IPS-18c (cell line): ENCODE data around the gene FAM227B.
"Not testable (repeated sequence)": the region's sequence is repeated elsewhere in the genome, so short reads cannot be mapped to it uniquely, and the experiment has no call there.

Experiments
- H3K4me3 ChIP-seq: 2 replicates; pipeline ENCODE4 v1.7.0; 2013; ENCODE audit warnings: low read depth, mild to moderate bottlenecking, low read length, moderate library complexity; ENCODE audit not compliant: insufficient read depth
- H3K9me3 ChIP-seq: one replicate; pipeline ENCODE4 v1.6.1; 2013; ENCODE audit warnings: mild to moderate bottlenecking, low read length, moderate library complexity; ENCODE audit not compliant: control insufficient read depth, insufficient read depth

FAM227B gene

DNA sequence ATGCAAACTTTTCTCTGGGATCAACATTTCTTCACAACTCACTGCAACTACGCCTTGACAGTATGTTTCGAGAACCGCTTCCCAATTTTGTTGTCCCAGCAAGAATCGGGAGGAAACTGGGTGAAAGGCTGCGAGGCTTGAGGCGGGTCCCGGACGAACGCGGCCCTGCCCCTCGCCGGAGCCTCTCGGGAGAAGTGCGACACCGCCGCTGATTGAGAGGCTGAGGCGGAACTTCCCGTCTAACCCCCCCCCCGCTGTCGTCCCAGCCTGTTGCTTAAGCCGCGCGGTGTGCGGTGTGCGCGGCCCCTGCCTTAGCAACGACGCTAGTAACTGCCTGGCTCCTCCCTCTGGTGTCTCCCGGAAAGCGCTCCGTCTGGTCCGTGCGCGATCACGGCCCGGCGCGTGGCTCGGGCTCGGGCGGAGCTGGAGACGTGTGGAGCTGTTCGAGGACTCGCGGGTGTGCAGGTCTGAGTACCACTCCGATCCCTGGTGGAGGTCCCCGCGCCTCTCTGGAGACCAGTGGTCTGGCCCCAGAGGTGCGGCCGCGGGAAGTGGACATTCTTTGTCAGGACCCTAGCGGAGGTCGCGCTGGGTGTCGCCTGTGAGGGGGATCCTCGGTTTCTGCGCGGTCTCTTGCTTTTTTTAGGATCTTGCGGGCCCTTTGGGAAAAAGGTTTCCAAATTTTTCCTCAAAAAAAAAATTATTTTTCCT is at the start of gene FAM227B, which contains the start of gene DTWD1:
FAM227B (minus strand) TSS at position 161 of the 711 bp plus-strand sequence. CDS start 5,647 bp downstream, outside the sequence.
DTWD1 (plus strand) TSS at position 391 of the 711 bp plus-strand sequence. CDS start 4,120 bp downstream, outside the sequence.
- H3K9me3 ChIP-seq: no peaks in the 10 kb centered on the region
- peak within 1 kb of the TSS; percentile 76 for H3K4me3 ChIP-seq

GRCh38 chr15:49669288-49669687 is 48.7 kb upstream of the FAM227B start:
- H3K4me3 ChIP-seq: no peak overlapping the region
- H3K9me3 ChIP-seq: no peaks in the 10 kb centered on the region

DNA sequence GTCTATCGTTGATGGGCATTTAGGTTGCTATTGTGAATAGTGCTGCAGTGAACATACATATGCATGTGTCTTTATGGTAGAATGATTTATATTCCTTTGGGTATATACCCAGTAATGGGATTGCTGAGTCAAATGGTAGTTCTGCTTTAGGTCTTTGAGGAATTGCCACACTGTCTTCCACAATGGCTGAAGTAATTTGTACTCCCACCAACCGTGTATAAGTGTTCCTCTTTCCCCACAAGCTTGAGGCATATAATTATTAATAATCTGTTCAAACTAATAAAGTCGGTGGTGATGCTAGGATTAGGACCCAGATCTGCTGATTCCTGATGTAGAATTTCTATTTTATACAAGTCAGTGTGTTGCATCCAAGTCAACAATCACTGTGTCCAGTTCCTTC is 45.9 kb upstream of the FAM227B start:
- H3K4me3 ChIP-seq, H3K9me3 ChIP-seq: not testable (repeated sequence)

DNA sequence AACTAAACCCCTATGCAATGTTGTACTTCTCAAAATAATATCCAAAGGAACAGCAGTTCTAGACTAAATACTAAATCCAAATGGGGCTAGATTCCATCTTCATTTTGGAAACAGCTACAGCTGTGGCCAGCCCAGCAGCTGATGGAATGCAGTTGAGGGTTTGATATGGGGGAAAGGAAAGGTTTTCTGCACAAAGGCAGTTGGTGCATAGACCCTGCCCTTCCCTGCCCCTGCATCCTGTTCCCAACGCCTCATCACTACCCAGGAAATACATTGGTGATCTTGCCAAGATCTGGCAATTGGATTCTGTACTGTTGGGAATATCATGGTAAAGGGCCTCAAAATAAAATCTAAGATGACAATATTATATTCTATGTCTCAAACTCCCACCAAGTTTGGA is 44.1 kb upstream of the FAM227B start:
- Histone ChIP-seq H3K9me3 (no peaks in the 10 kb centered on the region), H3K4me3 (no peak overlapping the region)

GRCh38 chr15:49656734-49657133 is 36.1 kb upstream of the FAM227B start:
- no peak overlapping the region for H3K4me3 ChIP-seq
- no peaks in the 10 kb centered on the region for H3K9me3 ChIP-seq

GRCh38 chr15:49652922-49653321 is 32.3 kb upstream of the FAM227B start:
- Histone ChIP-seq H3K9me3 (no peaks in the 10 kb centered on the region), H3K4me3 (no peak overlapping the region)

DNA sequence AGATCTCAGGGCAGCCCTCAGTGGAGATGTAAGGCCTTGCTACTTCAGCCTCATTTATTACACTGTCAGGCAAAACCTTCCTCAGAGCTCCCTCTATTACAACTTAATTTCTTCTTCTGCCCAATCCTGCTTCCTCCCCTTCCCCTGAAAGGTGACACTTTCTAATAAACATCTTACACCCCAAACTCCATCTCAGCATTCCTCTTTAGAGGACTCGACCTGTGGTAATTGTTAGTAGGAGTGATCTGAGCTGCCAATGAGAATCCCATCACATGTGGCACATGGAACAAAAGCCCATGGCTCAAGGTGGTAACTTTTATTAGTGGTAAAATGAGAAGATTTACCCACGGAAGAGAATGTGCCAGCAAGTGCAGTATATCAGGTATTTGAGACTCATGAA is 30.1 kb upstream of the FAM227B start:
- Histone ChIP-seq H3K9me3 (no peaks in the 10 kb centered on the region), H3K4me3 (no peak overlapping the region)

GRCh38 chr15:49649987-49650386 is 29.4 kb upstream of the FAM227B start:
- no peak overlapping the region for H3K4me3 ChIP-seq
- no peaks in the 10 kb centered on the region for H3K9me3 ChIP-seq

DNA sequence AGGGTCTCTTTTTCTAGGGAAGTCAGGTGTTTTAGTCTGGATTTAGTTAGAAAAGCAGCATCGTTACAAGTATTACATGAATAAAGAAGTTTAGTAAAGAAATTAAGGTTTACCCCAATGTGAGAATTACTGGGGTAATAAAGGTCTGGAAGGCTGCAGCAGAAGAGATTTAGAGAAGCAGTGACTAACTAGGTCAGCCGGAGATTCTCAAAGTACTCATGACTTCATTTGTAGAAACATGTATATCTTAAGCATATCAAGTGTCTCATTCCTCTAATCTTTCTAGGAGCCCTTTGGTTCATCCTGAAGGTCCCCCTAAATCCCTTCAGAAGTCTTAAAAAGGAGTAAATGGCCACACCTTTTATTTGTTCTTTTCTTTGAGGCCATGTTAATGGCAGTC is 26.3 kb upstream of the FAM227B start:
- no peak overlapping the region for H3K4me3 ChIP-seq

DNA sequence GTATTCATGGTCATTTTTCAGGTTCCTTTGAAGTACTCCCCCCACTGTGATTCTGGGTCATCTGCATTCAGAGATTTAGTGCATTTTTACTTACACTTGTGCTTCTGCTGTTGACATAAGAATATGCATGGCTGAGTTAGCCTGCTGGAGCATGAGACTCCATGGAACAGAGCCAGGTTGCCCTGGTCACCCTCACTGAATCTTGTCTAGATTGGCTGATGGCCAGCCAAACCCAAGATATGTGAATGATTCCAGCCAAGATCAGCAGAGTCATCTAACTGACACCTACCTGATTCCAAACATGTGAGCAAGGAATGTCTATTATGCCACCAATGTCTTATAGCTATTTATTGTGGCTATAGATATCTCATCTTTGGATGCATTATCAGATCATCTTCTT is 25.3 kb upstream of the FAM227B start:
- no peaks in the 10 kb centered on the region for H3K9me3 ChIP-seq

More for the DNA sequence above, 26.3 kb upstream of the FAM227B start:
- no peaks in the 10 kb centered on the region for H3K9me3 ChIP-seq

GRCh38 chr15:49645277-49645676 is 24.7 kb upstream of the FAM227B start:
- Histone ChIP-seq H3K9me3 (no peaks in the 10 kb centered on the region), H3K4me3 (no peak overlapping the region)

More for the DNA sequence above, 25.3 kb upstream of the FAM227B start:
- H3K4me3 ChIP-seq: no peak overlapping the region

DNA sequence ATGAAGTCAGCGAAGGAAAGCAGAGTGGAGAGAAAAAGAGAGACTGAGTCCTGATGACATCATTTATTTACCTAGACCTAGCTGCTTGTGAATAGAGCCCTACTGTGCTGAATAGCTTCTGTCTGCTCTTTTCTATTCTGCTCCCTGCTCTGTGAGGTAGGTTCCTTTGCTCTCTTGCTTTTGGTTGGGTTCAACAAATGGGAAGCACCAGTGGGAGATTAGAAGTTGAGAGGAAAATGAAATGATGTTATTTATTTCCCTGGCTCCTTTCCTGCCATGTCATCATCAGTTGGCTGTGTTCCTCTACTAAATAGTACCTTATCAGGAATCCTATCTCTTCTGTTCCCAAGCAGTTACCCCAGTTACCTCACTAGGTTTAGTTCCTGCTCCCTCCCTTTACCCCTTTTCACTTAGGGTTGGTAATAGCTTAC is 23.8 kb upstream of the FAM227B start:
- H3K4me3 ChIP-seq: no peak overlapping the region
- no peaks in the 10 kb centered on the region for H3K9me3 ChIP-seq

GRCh38 chr15:49637857-49638256 is 17.2 kb upstream of the FAM227B start:
- Histone ChIP-seq H3K4me3 (no peak overlapping the region), H3K9me3 (no peaks in the 10 kb centered on the region)

GRCh38 chr15:49628379-49628778 is 7.8 kb upstream of the FAM227B start:
- Histone ChIP-seq H3K4me3 (no peak overlapping the region), H3K9me3 (no peaks in the 10 kb centered on the region)

DNA sequence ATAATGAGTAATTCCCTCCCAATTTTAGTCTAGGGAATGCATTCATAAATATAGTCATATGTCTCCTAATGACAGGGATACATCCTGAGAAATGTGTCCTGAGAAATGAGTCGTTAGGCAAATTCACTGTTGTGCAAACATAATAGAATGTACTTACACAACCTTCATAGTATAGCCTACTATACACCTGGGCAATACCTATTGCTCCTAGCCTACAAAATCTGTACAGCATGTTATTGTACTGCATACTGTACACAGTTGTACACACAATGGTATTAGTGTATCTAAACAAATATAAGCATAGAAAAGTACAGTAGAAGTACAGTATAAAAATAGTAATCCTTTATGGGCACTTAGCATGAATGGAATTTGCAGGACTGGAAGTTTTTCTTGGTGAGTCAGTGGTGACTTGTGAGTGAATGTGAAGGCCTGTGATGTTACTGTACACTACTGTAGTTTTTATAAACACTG is 6.8 kb upstream of the FAM227B start:
- Histone ChIP-seq H3K9me3 (no peaks in the 10 kb centered on the region), H3K4me3 (no peak overlapping the region)

- no peak overlapping the region for H3K4me3 ChIP-seq
- H3K9me3 ChIP-seq: no peaks in the 10 kb centered on the region
These were observed 4.9 kb upstream of the FAM227B start for GRCh38 chr15:49625460-49626036.

- H3K4me3 ChIP-seq: no peak overlapping the region
- no peaks in the 10 kb centered on the region for H3K9me3 ChIP-seq
These were observed 3.4 kb upstream of the FAM227B start for GRCh38 chr15:49624056-49624455.

DNA sequence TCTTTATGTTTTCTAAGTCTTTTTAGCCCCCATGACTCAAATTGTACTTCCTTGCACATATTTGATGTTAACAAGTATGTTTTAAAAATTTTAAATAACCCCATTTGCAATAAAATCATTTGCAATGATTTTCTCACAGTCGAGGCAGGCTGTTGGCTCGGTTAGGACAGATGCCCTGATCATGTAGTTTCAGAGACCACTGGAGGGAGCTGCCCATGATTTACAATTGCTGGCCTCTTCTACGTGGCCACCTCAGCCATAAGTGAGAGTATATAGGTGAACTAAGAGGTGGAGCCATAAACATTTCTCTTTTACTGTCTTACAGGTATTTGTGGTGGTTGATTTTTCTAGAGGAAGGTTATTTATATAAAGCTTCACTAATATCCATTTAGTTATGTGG is 1.9 kb upstream of the FAM227B start:
- H3K9me3 ChIP-seq: no peaks in the 10 kb centered on the region
- no peak overlapping the region for H3K4me3 ChIP-seq
